Skin of body (tissue), 2 donors: ENCODE results near the gene ITPK1. TPM values are rescaled to one million over a fixed set of nuclear protein-coding genes. Genes with fewer than 3 reads are reported as not detected.

Source experiments
- DNase-seq: peaks from one replicate; lab custom pipeline; 2025; lab: John Stamatoyannopoulos, UW
- total RNA-seq: library from RNA; depleted of rRNA; stranded (reverse); fragments of >200 nt; gene quantifications from one replicate; pipeline ENCODE4 v1.2.3, GENCODE V29; 2014

ITPK1 gene
- total RNA-seq, 1 donor from 2014 or later = 7.6 TPM

DNA sequence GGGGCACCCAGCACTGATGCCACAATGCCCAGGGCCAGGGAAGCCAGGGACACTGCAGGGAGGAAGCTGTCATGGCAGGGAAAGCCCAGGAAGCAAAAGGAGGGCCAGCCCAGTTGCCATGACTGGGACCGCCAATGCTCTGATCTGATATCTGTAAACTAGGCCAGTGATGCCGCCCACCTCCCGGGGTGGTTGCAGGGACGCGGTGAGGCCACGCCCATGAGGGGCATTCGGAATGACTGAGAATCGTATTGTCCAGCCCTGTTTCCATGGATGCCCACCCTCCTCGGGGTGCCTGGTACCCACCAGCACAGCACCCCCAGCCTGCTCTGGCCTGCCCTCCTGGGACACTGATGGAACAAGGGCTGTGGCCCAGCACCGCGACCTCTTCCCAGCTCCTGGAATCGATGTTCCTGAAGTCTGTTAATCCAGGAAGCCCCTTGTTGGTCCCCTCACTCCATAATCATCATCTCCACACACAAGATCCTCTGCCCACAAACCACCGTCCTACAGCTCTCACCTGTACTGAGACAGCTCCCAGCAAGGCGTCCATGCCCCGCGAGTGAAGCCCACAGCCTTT lies 144.0 kb downstream of the ITPK1 start:
- no peak for DNase-seq

DNA sequence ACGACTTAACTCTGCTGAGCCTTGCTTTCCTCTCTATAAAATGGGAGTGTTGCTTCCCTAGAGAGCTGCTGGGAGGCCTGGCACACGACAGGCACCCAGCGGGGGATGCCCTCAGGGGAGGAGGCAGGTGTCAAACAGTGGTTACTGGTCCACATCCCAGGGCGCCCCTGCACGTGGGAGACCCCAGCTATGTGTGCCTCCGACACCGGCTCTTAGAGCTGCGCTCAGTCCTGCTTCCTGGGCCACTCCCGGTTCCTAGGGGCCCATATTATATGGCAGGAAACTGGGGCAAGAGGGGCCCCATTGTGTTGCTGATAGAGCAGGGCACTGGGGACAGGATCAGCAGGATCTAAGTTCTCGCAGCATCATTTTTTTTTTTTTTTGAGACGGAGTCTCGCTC lies 145.5 kb downstream of the ITPK1 start:
- DNase-seq = no peak

DNA sequence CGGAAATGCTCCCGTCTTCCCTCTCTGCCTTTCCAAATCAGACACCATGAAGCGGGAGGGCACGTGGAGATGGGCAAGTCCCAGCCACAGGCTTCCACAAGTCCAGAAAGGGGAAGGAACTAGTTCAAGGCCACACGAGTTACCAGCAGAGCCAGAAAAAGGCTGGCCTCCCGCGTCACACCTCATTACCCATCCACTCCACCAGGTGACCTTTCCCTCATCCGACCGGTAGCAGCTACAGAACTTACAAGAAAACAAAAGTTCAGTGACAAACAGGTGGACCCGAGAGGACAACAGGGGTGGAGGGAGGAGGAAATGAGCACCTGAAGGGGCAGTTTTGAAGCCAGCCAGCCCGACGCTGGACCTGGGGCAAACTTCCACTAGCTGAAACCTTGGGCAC lies 145.9 kb downstream of the ITPK1 start:
- no peak for DNase-seq

DNA sequence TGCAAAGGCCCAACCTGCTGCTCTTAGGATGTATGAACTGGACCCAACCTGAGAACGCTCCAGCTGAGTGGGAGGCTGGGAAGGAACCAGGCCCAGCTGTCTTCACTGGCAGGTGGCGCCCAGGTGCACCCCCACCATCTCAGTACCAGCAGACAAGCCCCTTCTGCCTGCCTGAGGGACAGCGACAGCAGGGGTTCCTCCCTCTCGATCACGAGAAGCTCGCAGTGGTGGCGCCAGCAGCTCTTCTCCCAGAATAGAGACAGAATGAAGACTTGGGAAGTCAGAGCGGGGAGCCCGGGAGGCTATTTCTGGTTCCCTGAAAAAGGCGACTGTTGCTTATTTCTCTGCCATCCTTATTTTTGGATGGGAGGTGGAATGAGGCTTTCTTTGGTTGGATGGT lies 146.3 kb downstream of the ITPK1 start:
- DNase-seq = no peak

DNA sequence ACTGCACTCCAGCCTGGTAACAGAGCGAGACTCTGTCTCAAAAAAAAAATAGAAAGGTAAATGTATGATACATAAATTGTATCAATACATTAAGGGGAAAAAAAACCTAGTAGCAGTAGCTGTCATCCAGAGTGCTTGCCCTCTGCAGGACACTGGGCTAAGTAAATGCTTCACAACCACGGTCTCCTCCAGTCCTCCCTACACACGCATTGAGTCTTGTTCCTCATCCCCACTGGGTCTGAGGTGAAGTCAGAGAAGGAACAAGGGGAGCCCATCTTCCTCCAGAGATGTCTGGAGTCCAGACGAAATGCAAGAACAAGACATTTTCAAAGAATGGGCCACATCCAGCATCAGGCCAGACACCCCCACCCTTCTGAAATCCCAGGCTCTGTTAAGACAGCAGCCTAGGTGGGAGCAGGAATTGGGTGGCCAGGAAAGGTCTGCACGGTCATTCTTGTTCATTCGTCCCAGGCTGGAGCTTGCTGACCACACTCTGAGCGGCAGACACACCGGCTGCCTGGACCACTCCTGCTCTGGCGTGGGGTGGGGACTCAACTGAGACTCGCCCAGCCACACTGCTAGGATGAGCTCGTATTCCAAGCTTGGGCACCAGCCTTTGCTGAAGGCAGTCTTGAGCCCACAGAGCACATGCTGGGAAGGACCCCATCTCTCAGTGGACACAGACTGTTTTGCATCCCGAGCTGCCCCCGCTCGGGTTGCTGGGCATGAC lies 147.3 kb downstream of the ITPK1 start:
- DNase-seq = no peak

DNA sequence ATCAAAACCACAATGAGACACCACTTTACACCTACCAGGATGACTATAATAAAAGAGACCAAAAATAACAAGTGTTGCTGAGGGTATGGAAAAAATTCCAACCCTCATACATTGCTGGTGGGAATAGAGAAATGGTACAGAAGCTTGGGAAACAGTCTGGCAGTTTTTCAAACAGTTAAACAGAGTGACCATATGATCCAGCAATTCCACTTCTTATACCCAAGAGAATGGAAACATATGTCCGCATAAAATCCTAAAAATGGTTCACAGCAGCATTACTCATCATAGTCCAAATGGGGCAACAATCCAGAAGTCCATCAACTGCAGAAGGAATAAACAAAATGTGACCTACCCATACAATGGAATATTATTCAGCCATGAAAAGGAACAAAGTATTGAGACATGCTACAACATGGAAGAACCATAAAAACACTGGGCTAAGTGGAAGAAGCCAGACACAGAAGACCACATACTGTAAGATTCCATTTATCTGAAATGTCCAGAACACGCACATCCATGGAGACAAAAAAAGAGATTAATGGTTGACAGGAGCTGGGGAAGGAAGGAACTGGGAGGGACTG lies 148.3 kb downstream of the ITPK1 start:
- no peak for DNase-seq

DNA sequence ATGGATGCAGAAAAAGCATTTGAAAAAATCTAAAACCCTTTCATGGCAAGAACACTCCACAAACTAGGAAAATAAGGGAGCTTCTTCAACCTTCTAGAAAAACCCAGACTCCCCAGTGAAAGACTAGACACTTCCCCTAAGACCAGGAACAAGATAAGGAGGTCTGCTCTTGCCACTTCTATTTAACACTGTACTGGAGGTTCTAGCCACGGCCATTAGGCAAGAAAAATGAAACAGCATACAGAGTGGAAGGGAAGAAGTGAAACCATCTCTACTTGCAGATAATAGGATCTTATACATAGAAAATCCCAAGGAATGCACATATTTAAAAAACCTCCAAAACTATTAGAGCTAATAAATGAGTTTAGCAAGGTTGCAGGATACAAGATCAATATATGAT lies 150.4 kb downstream of the ITPK1 start:
- DNase-seq = no peak

DNA sequence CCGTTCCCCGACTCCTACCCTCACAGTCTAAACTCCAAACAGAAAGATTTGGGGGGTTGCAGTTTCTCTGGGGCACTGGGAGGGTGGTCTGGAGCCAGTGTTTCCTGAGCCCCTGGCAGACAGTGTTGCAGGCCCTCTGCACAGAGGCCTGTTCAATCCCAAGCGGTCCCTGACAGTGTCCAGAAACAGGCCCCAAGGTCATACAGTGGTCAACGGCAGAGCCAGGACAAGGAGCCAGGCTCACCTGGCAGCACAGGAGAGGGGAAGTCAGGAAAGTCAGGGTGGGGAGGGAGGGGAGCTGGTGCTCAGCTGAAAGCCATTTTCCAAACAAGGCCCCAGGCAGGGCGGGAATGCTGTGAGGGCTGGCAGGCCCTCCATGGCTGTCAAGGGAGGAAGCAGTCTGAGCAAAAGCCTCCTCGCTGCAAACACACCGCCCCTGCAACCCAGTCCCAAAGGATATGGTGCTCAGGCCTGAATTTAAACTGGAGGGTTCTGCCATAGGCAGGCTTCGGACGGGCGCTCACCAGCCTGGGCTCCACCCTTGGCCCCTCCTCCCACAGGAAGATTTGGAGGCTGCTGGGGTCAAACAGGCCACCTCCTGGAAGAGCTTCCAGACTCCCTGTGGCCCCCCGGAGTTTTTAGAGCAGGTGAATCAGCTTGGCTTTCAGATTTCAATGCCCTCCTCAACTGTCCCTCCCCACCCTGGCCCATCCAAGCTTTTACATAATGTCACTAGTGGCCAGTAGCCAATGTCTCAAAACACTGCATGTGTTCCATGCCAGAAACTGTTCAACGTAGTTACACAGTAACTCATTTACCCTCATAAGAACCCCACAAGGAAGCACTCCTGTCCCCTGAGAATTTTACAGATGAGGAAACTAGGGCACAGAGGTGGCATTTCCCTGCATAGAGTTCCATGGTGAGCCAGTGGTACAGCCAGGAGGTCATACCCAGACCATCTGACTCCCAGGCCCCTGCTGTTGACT lies 151.3 kb downstream of the ITPK1 start:
- DNase-seq = no peak

DNA sequence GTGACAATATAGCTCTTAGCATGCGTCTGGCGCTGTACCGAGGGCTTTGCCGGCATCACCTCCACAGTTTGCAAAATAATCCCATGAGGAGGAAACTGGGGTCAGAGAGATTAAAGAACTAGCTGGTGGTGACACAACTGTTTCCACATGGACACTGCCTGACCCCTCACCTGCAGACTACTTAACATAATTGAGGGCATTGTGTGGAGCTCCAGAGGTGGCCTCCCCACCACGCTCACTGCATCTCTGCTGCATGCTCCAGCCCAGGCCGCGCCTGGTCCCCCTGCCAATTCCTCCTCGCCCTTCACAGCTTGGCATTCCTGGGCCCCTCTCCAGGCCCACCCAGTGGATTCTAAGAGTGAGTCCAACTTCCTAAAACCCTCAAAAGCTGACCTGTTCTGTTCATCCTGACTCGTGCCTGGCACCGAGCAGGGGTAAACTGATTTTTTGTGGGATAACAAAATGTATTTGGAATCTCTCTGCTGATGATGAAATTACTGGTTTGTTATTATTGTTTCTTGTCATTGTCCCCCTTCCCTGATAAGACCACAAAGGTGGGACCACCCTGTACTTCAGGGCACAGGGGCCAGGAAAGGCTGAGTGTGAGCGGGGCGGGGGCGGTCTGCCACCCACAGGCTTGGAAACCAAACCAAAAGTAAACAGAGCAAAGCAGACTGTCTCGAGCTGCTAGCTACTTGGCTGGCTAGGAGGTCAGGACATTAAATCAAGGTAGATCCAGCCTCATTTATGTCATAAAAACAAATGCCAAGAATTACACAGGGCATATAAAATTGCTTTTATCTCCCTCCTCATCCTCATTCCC lies 152.2 kb downstream of the ITPK1 start:
- DNase-seq = no peak

DNA sequence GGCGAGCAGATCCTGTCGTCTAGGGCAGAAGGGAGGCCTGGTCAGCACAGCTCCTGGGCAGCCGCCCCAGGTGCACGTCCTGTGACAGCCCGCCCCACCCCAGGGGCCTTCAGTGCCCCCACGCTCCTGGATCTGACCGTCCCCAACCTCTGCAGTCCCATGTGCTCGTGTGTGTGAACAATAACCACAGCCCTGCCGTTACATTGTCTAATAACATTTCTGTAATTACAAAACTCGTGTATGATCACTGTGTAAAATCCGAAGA lies 153.0 kb downstream of the ITPK1 start:
- DNase-seq = no peak

DNA sequence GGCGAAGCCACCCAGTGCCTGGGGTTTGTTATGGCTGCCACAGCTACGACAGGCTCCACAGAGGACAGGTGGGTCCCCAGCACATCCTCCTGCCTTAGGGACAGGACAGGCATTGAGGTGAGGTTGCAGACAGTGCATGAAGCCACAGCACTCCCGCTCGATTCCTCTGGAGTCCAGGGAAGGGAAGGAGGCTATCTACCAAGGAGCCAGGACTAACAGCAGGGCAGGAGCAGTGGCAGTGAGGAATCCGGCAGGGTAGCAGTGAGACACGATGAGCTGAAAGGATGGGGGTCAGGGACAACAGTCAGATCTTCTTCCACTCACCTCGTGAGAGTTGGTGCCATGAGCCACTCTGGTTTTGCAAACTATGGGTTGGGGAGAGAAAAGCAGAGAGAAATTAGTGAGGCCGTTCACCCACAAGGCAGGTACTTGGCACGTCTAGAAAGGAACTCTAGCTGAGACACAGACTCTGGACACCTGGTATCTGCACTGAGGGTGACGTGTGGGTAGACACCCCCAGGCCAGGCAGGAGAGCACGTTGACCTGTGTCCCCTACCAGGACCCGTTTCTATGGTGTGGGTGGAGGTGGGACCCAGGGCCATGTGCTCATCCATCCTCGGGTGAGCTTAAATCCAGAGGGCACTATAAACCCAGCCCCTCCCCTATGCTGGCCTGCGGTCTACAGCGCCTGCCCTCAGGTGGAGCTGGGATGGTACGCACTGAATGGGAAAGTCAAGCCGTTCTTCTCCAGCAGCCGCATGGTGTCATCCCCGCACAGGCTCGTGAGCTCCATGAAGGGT lies 153.5 kb downstream of the ITPK1 start:
- DNase-seq = no peak

DNA sequence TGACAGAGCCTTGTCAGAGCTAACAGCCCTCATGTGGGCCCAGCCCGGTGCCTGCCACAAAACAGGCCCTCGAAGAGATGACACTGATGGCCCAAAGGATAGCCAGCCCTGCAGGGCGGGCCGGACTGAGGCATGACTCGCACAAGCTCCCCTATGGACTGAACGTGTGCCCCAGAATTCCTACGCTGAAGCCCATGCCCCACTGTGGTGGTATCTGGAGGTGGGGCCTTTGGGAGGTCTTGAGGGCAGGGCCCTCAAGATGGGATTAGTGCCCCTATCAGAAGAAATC lies 154.2 kb downstream of the ITPK1 start:
- no peak for DNase-seq

DNA sequence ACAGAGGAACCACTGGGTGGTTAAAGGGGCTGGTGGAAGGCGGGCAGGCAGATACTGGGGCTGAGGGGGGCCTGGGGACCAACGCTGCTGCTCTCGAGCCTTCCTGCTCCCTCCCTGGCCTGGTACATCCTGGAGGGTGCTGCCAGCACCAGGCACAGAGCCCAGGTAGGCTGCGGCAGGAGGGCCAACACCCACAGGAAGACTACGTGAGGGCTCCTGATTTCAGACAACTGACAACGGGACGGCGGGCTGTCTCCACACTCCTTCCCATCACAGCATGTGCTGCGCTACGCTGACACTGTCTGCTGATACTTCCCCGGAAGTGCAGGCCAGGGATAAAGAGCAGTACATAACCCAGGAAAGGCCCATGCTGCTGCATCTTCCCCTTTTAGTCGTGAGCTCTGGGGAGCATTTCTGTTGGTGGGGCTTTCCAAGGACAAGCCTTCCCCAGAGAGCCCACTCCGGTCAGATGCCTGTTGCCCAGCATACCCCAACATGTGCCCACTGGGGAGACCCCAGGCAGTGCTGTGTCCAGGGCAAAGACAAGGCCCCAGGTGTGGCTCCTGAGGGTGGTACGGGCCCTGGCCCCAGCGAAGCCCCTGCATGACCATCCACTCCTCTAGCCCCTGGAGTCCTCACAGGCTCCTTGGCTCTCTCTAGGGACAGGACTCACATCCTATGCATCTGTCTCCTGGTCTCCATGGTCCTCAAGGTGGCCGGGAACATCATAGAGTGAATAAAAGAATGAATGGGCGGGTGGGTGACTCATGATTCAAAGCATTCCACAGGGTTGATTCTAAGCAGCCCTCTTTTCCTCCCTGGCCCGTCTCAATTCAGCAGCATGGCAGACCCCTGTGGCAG lies 154.8 kb downstream of the ITPK1 start:
- DNase-seq = no peak

DNA sequence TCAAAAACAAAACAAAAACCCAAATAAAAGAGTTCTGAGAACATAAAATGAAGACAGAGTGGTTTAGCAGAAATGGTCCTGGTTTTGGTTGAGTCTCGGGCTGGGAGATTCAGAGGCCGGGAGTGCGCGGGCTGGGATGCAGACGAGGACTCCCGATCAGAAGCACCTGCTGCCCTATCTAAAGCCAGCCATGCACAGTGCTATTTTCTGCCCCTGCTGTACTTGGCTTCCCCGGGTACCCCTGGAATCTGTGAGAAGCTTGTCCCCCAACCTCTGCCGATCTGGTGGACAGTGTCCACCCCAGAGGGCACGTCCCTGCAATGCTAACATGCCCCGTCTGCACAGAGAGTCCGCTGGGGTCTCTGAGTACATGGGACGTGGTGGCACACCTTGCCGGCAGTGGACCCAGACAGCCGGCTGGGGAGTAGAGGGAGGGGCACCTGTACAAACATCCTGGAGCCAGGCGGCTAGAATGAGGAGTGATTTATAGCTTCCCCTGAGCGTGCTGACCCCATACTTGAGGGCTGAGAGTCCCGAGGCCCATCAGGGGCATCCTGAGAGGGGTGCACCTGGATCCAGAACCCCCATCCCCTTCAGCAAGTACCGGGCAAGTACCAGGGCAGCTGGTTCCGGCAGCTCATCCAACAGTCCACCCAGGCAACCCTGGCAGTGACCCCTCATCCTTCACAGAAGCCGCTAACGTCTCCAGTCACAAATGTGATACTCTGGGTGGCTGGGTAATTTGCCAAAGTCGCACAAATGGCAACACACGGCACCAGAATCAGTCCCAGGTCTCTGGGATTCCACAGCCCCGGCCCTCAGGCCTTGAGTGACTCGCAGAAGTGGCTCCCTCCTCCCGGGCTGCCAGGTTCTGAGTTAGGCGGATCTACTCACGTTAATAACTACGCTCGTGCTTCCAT lies 155.7 kb downstream of the ITPK1 start:
- DNase-seq = no peak

DNA sequence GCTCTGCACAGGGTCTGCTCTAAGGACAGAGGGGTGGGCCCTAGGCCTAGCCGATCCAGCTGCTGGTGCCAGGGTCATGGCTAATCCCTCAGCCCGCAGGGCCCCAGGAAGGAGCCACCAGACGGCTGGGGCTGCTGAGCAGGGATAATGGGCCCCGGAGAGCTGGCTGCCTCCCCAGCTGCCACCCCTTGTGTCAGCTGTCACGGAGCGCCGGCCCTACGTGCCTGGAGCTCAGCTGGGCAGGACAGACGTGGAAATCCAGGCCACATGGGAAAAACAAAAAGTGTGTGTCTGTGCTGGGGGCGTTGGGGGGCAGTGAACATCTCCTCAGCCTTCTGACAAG lies 156.6 kb downstream of the ITPK1 start:
- DNase-seq = no peak

DNA sequence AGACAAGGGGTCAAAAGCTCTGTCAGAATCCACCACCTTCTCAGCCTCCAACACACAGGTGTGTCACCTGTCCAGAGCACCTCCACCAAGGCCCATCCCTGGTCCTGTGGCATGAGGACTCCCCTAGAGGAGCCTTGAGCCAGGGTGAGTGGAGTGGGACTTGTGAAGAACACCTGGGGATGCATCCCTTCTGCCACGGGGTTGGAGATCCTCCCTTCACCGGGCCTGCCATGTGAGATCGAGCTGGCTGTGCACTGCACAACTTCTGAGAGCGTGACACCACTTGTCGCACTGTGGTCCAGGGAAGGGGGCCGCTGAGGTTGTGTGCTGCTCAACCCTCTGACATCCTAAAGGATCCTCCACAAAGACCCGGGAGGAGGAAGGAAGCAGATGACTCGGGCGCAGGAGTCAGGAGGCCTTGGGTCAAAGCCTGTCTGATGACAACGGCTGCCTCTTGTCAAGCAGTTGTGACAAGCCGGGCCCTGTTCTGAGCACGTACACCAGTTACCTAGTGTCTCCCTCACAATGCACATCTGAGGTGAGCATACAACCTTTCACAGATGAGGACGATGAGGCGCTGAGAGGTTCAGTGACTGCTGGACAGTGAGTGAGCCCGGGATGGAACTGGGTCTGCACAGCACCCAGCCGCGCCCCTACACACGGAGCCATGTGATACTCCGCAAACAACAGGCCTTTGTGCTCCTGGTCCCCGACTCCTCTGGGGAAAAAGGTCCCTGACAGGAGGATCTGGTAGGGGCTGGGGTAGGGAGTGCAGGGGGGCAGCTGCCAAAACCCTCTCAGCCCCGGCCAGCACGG lies 157.1 kb downstream of the ITPK1 start:
- no peak for DNase-seq

DNA sequence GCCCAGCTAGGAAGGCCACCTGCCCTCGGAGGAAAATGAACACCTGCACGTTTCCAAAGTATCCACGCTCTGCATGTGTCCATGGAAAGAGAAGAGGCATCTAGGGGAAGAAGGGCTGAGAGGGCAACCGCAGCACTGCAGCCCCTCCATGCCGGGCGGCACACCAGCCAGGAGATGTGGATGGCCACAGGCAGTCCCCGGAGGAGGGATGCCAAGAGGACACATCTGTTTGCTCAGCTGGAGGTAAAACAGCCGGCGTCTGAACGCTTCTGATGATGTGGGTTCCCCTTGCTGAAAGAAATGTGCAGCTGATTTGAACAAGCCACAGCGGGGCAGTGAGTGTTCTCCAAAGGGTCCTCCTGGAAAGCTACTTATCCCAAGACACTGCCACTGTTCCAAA lies 158.8 kb downstream of the ITPK1 start:
- no peak for DNase-seq

DNA sequence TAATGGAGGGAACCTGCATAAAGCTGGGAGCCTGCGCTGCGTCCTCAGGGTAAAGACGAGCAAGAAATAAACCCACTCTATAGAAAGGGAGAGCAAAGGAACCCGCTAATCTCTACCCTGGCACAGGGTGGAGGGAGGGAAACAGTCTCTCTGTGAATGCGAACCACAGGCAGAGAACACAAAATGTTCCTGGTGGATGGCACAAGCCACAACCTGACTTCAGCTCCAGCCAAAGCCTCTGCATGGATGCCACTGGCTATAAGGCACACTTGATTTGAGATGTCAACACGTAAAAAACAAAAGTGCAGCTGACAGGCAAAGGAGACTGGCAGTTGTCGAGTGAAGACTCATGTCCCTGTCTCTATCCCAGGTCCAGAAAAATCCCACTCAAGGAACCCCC lies 160.3 kb downstream of the ITPK1 start:
- DNase-seq = no peak
